Natural killer cell (primary cell): ENCODE results near the gene WFDC1. TPM values are rescaled to one million over a fixed set of nuclear protein-coding genes. Genes with fewer than 3 reads are reported as not detected.

ENCODE experiments used
- ATAC-seq, 3 donors: fragments of 150-1000 bp in 2 of 3; fragments of 200-7000 bp in 1 of 3; cut with Tn5 transposase; 1 replicate in 1 of 3; 2 replicates in 2 of 3; pipeline ENCODE4 v1.10.0; 2021; ENCODE audit warnings: mild to moderate bottlenecking in 2 of 3, moderate library complexity in 2 of 3
- DNase-seq, 2 donors: peaks; one replicate each; pipeline versions ENCODE4 v3.0.0 to v3.0.0-alpha.2; 2013 to 2021; ENCODE audit warnings: mixed read lengths in 1 of 2
- H3K27ac ChIP-seq: one replicate; pipeline ENCODE4 v1.5.1; 2013; ENCODE audit warnings: mild to moderate bottlenecking, low read length
- H3K27me3 ChIP-seq: one replicate; pipeline ENCODE4 v1.6.1; 2013; ENCODE audit warnings: low read length; ENCODE audit not compliant: control insufficient read depth, insufficient read depth
- H3K36me3 ChIP-seq: one replicate; pipeline ENCODE4 v1.6.1; 2013; ENCODE audit warnings: low read length; ENCODE audit not compliant: control insufficient read depth, insufficient read depth
- H3K4me1 ChIP-seq: one replicate; pipeline ENCODE4 v1.6.1; 2013; ENCODE audit warnings: low read length; ENCODE audit not compliant: control insufficient read depth, insufficient read depth
- H3K4me3 ChIP-seq: one replicate; pipeline ENCODE4 v1.5.1; 2013; ENCODE audit warnings: low read length
- H3K9me3 ChIP-seq: one replicate; pipeline ENCODE4 v1.6.1; 2013; ENCODE audit warnings: low read length; ENCODE audit not compliant: control insufficient read depth, insufficient read depth
- H3K27ac Mint-ChIP-seq, 2 donors: one replicate each; pipeline ENCODE4 v1.8.0; 2022; ENCODE audit warnings: mild to moderate bottlenecking in 2 of 2, mixed read lengths in 2 of 2, moderate library complexity in 1 of 2
- H3K27me3 Mint-ChIP-seq, 2 donors: one replicate each; pipeline ENCODE4 v1.8.0; 2022; ENCODE audit warnings: low read depth in 2 of 2, mixed read lengths in 2 of 2
- H3K36me3 Mint-ChIP-seq: one replicate; pipeline ENCODE4 v1.8.0; 2022; ENCODE audit warnings: mixed read lengths
- H3K4me1 Mint-ChIP-seq, 2 donors: one replicate each; pipeline ENCODE4 v1.8.0; 2022; ENCODE audit warnings: mixed read lengths in 2 of 2
- H3K4me3 Mint-ChIP-seq: one replicate; pipeline ENCODE4 v1.8.0; 2022; ENCODE audit warnings: mild to moderate bottlenecking, moderate library complexity, mixed read lengths
- H3K9me3 Mint-ChIP-seq, 2 donors: one replicate each; pipeline ENCODE4 v1.8.0; 2022; ENCODE audit warnings: mixed read lengths in 2 of 2
- WGBS: methylation state at CpG from one replicate; pipeline ENCODE4 v1.1.7; 2013; ENCODE audit warnings: missing lambda C conversion rate; ENCODE audit not compliant: insufficient coverage; 5-methylcytosine and 5-hydroxymethylcytosine counted together
- intact Hi-C: fragments of 100-400 bp; cut with micrococcal nuclease; formaldehyde crosslinking; loops from one replicate; pipeline ENCODE4 v1.14.2; 2022
- total RNA-seq, 4 donors: library from RNA; stranded (reverse); fragments of 120-200 nt in 1 of 4; gene quantifications; one replicate each; pipeline versions ENCODE4 v1.2.3 to v1.2.4, GENCODE V29; 2013 to 2022
- TF ChIP-seq, protein P1 (sequence below): fragments of 200-600 bp; IDR thresholded peaks from one replicate; pipeline ENCODE4 v1.8.0; 2022; ENCODE audit warnings: antibody characterized with exemption

Gene WFDC1
- total RNA-seq, 3 donors from 2014 or later (not counting 1 experiment from before 2014, with no cell fraction given): not detected

DNA sequence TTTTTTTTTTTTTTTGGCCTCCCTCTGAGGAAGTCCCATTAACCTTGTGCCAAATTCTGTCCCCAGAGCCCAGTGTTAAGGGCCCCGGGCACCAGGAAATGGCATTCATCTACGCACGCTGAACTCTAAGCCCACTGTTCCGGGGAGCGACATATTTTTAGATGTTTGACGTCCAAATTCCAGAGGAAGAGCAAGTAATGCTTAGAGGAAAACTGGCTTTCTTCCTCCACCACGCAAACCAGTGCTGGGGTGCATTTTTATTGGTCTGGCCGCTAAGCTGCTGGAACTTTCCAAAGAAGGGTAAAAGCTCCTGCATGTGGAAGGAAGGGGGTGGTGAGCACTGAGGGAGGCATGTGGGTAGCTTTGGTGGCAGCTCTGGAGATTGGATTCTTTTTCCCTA, 8.3 kb downstream of the WFDC1 start:
- Mint-ChIP-seq H3K9me3 (no peaks in the 10 kb centered on the region), H3K4me3 (no peak overlapping the region), H3K4me1 (no peaks in the 10 kb centered on the region), H3K27me3 (peaks cover 0 to 2% of the 10 kb centered on the region in 2 donors), H3K27ac (no peak overlapping the region), H3K36me3 (no peaks in the 10 kb centered on the region)
- Histone ChIP-seq H3K9me3 (no peaks in the 10 kb centered on the region), H3K4me3 (no peak overlapping the region), H3K36me3 (no peaks in the 10 kb centered on the region), H3K27ac (no peak overlapping the region), H3K27me3 (no peaks in the 10 kb centered on the region), H3K4me1 (no peaks in the 10 kb centered on the region)
- DNase-seq: no peak
- no peak for ATAC-seq
- TF ChIP-seq, protein P1, sequence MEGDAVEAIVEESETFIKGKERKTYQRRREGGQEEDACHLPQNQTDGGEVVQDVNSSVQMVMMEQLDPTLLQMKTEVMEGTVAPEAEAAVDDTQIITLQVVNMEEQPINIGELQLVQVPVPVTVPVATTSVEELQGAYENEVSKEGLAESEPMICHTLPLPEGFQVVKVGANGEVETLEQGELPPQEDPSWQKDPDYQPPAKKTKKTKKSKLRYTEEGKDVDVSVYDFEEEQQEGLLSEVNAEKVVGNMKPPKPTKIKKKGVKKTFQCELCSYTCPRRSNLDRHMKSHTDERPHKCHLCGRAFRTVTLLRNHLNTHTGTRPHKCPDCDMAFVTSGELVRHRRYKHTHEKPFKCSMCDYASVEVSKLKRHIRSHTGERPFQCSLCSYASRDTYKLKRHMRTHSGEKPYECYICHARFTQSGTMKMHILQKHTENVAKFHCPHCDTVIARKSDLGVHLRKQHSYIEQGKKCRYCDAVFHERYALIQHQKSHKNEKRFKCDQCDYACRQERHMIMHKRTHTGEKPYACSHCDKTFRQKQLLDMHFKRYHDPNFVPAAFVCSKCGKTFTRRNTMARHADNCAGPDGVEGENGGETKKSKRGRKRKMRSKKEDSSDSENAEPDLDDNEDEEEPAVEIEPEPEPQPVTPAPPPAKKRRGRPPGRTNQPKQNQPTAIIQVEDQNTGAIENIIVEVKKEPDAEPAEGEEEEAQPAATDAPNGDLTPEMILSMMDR: no peak
- 87% methylated on average over 8 of the region's 8 CpGs for WGBS
- intact Hi-C loops: no loop called here

DNA sequence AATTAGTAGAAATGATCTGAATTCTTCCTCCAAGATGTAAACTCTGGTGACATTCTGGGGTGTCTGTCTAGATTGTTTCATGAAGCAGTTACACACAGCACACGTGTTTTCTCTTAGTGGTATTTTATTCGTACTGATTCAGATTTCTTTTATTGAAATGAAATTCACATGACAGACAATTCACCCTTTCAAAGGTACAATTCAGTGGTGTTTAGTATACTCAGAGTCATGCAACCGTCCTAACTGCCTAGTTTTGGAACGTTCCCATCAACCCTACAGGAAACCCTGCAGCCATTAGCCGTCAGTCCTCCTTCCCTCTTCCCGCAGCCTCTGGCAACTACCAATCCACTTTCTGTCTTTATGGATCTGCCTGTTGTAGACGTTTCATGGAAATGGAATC, 8.8 kb downstream of the WFDC1 start:
- DNase-seq: no peak
- H3K9me3 ChIP-seq: no peaks in the 10 kb centered on the region
- no peaks in the 10 kb centered on the region for H3K36me3 ChIP-seq
- no peak for ATAC-seq
- TF ChIP-seq, protein P1: no peak
- no peak overlapping the region for H3K4me3 ChIP-seq
- no peak overlapping the region for H3K27ac Mint-ChIP-seq
- H3K9me3 Mint-ChIP-seq: no peaks in the 10 kb centered on the region
- H3K36me3 Mint-ChIP-seq: no peaks in the 10 kb centered on the region
- intact Hi-C loops: no loop called here
- H3K4me1 Mint-ChIP-seq: no peaks in the 10 kb centered on the region
- peaks cover 0 to 2% of the 10 kb centered on the region in 2 donors for H3K27me3 Mint-ChIP-seq
- no peaks in the 10 kb centered on the region for H3K4me1 ChIP-seq
- H3K4me3 Mint-ChIP-seq: no peak overlapping the region
- H3K27ac ChIP-seq: no peak overlapping the region
- WGBS: 81% methylated on average over 7 of the region's 7 CpGs
- no peaks in the 10 kb centered on the region for H3K27me3 ChIP-seq

DNA sequence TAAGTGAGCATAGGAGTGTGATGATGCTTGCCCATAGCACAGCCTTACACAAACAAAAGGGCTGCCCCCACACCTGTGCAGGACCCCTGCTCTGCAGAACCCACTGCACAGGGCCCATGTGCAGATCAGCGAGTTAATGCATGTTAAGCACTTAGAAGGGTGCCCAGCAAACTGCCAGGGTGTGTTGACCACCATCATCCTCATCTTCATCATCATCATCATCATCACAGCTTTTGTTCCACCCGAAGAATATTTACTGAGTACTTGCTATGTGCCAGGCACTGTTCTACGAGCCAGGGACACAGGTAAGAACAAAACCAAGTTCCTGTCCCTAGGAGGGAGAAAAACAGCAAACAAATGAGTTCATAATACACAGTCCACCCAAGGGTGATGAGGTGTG, 11.9 kb downstream of the WFDC1 start:
- intact Hi-C loops: no loop called here
- DNase-seq (no peak), ATAC-seq (no peak)
- Mint-ChIP-seq H3K36me3 (no peaks in the 10 kb centered on the region), H3K27ac (no peak overlapping the region), H3K4me3 (no peak overlapping the region), H3K9me3 (no peaks in the 10 kb centered on the region), H3K27me3 (peaks cover 7 to 9% of the 10 kb centered on the region in 2 donors), H3K4me1 (no peaks in the 10 kb centered on the region)
- Histone ChIP-seq H3K27me3 (no peaks in the 10 kb centered on the region), H3K27ac (no peak overlapping the region), H3K9me3 (no peaks in the 10 kb centered on the region), H3K36me3 (no peaks in the 10 kb centered on the region), H3K4me1 (no peaks in the 10 kb centered on the region), H3K4me3 (no peak overlapping the region)
- 75% methylated on average over 3 of the region's 3 CpGs for WGBS
- TF ChIP-seq, protein P1: no peak

- no peaks in the 10 kb centered on the region for H3K36me3 ChIP-seq
- H3K4me3 ChIP-seq: no peak overlapping the region
- DNase-seq (no peak), ATAC-seq (no peak)
- Mint-ChIP-seq H3K4me3 (no peak overlapping the region), H3K27me3 (peaks cover 12 to 13% of the 10 kb centered on the region in 2 donors), H3K36me3 (no peaks in the 10 kb centered on the region), H3K9me3 (no peaks in the 10 kb centered on the region), H3K27ac (no peak overlapping the region), H3K4me1 (no peaks in the 10 kb centered on the region)
- WGBS: 77% methylated on average over 22 of the region's 22 CpGs
- intact Hi-C loops: no loop called here
- no peaks in the 10 kb centered on the region for H3K4me1 ChIP-seq
- TF ChIP-seq, protein P1: no peak
- no peaks in the 10 kb centered on the region for H3K9me3 ChIP-seq
- H3K27me3 ChIP-seq: no peaks in the 10 kb centered on the region
- H3K27ac ChIP-seq: no peak overlapping the region
These were observed 12.7 kb downstream of the WFDC1 start for GRCh38 chr16:84307209-84307954.
